OCI-LY1 (cell line): Measurements from ENCODE around the gene MAP3K21.

ENCODE experiments used
- EZH2 ChIP-seq: fragments of 200-600 bp; sonication (generic), shearing (Covaris generic); IDR thresholded peaks from 2 replicates; pipeline ENCODE4 v1.8.0; 2017; ENCODE audit warnings: borderline replicate concordance, mixed run types, mild to moderate bottlenecking, antibody characterized with exemption, low read length, moderate library complexity, mixed read lengths
- TF ChIP-seq, protein P1 (sequence below): fragments of 200-600 bp; sonication (generic), shearing (Covaris generic); IDR thresholded peaks from 2 replicates; pipeline ENCODE4 v1.5.1; 2017; ENCODE audit warnings: mild to moderate bottlenecking, antibody characterized with exemption, low read length, moderate library complexity, mixed read lengths

GRCh38 chr1:233387585-233387984, 60.1 kb downstream of the MAP3K21 start:
- TF ChIP-seq, protein P1, sequence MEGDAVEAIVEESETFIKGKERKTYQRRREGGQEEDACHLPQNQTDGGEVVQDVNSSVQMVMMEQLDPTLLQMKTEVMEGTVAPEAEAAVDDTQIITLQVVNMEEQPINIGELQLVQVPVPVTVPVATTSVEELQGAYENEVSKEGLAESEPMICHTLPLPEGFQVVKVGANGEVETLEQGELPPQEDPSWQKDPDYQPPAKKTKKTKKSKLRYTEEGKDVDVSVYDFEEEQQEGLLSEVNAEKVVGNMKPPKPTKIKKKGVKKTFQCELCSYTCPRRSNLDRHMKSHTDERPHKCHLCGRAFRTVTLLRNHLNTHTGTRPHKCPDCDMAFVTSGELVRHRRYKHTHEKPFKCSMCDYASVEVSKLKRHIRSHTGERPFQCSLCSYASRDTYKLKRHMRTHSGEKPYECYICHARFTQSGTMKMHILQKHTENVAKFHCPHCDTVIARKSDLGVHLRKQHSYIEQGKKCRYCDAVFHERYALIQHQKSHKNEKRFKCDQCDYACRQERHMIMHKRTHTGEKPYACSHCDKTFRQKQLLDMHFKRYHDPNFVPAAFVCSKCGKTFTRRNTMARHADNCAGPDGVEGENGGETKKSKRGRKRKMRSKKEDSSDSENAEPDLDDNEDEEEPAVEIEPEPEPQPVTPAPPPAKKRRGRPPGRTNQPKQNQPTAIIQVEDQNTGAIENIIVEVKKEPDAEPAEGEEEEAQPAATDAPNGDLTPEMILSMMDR: no peak
- no peak for TF ChIP-seq EZH2
